Mononuclear cell (primary cell): ENCODE results near the gene ZNF728. TPM values are rescaled to one million over a fixed set of nuclear protein-coding genes. Genes with fewer than 3 reads are reported as not detected.
"Not testable (repeated sequence)": the region's sequence is repeated elsewhere in the genome, so short reads cannot be mapped to it uniquely, and the experiment has no call there.

Experiments used
- H3K27me3 ChIP-seq: 2 replicates; pipeline ENCODE4 v1.6.0; 2011; ENCODE audit warnings: low read length, control low read depth; ENCODE audit not compliant: insufficient read depth
- H3K4me1 ChIP-seq: 2 replicates; pipeline ENCODE4 v1.5.1; 2011; ENCODE audit warnings: mild to moderate bottlenecking, low read length, control low read depth; ENCODE audit not compliant: insufficient read depth
- H3K4me3 ChIP-seq: 2 replicates; pipeline ENCODE4 v1.5.1; 2011; ENCODE audit warnings: mild to moderate bottlenecking, low read length, moderate library complexity
- H3K9me3 ChIP-seq: 2 replicates; pipeline ENCODE4 v1.5.1; 2011; ENCODE audit warnings: low read depth, mild to moderate bottlenecking, control low read depth, low read length
- total RNA-seq: library from RNA; depleted of rRNA; stranded (reverse); fragments of >200 nt; gene quantifications from one replicate; pipeline ENCODE4 v1.2.3, GENCODE V29; 2012

ZNF728 gene
- total RNA-seq, result not detected

- no peaks in the 10 kb centered on the region for H3K4me1 ChIP-seq
- H3K27me3 ChIP-seq, result no peaks in the 10 kb centered on the region
- peaks cover 6% of the 10 kb centered on the region for H3K9me3 ChIP-seq
- H3K4me3 ChIP-seq, result no peak within 1 kb of the TSS
These were observed at the start of gene ZNF728 for GRCh38 chr19:23002690-23003422. ZNF728 (minus strand) TSS chr19:23003176; CDS start chr19:23003030, 146 bp downstream.

- Histone ChIP-seq H3K27me3 (no peaks in the 10 kb centered on the region), H3K9me3 (no peaks in the 10 kb centered on the region), H3K4me1 (no peaks in the 10 kb centered on the region), H3K4me3 (no peak overlapping the region)
These were observed 49.4 kb upstream of the ZNF728 start for GRCh38 chr19:23052349-23052748.

- Histone ChIP-seq H3K4me1 (no peaks in the 10 kb centered on the region), H3K4me3 (no peak overlapping the region), H3K27me3 (no peaks in the 10 kb centered on the region), H3K9me3 (no peaks in the 10 kb centered on the region)
These were observed 46.3 kb upstream of the ZNF728 start for GRCh38 chr19:23049256-23049655.

- no peaks in the 10 kb centered on the region for H3K27me3 ChIP-seq
- H3K4me3 ChIP-seq, result no peak overlapping the region
- H3K9me3 ChIP-seq, result no peaks in the 10 kb centered on the region
- H3K4me1 ChIP-seq, result no peaks in the 10 kb centered on the region
These were observed 43.8 kb upstream of the ZNF728 start for GRCh38 chr19:23046743-23047142.

- no peaks in the 10 kb centered on the region for H3K9me3 ChIP-seq
- no peaks in the 10 kb centered on the region for H3K27me3 ChIP-seq
- no peak overlapping the region for H3K4me3 ChIP-seq
- no peaks in the 10 kb centered on the region for H3K4me1 ChIP-seq
These were observed 30.7 kb upstream of the ZNF728 start for GRCh38 chr19:23033721-23034120.

- H3K4me3 ChIP-seq, result no peak overlapping the region
- H3K27me3 ChIP-seq, result no peaks in the 10 kb centered on the region
- no peaks in the 10 kb centered on the region for H3K4me1 ChIP-seq
- H3K9me3 ChIP-seq, result no peaks in the 10 kb centered on the region
These were observed 12.7 kb upstream of the ZNF728 start for GRCh38 chr19:23015660-23016059.

- H3K4me3 ChIP-seq, H3K27me3 ChIP-seq, H3K4me1 ChIP-seq: not testable (repeated sequence)
- H3K9me3 ChIP-seq, result peaks cover 19% of the 10 kb centered on the region
These were observed 8.0 kb downstream of the ZNF728 start for GRCh38 chr19:22994957-22995356.

- Histone ChIP-seq H3K27me3 (no peaks in the 10 kb centered on the region), H3K4me3 (no peak overlapping the region), H3K9me3 (peaks cover 71% of the 10 kb centered on the region), H3K4me1 (no peaks in the 10 kb centered on the region)
These were observed 26.7 kb downstream of the ZNF728 start for GRCh38 chr19:22976248-22976647.

- H3K4me1 ChIP-seq, H3K27me3 ChIP-seq, H3K4me3 ChIP-seq: not testable (repeated sequence)
- peaks cover 77% of the 10 kb centered on the region for H3K9me3 ChIP-seq
These were observed 27.3 kb downstream of the ZNF728 start for GRCh38 chr19:22975546-22976136.

GRCh38 chr19:22945560-22945959, 57.4 kb downstream of the ZNF728 start:
- Histone ChIP-seq H3K4me1 (no peaks in the 10 kb centered on the region), H3K27me3 (no peaks in the 10 kb centered on the region), H3K4me3 (no peak overlapping the region), H3K9me3 (peaks cover 41% of the 10 kb centered on the region)

- H3K27me3 ChIP-seq, result no peaks in the 10 kb centered on the region
- peaks cover 6% of the 10 kb centered on the region for H3K9me3 ChIP-seq
- no peak overlapping the region for H3K4me3 ChIP-seq
- H3K4me1 ChIP-seq, result no peaks in the 10 kb centered on the region
These were observed 67.8 kb downstream of the ZNF728 start for GRCh38 chr19:22935151-22935550.

- H3K4me3 ChIP-seq, H3K9me3 ChIP-seq, H3K27me3 ChIP-seq, H3K4me1 ChIP-seq: not testable (repeated sequence)
These were observed 75.4 kb downstream of the ZNF728 start for GRCh38 chr19:22927576-22927975.

GRCh38 chr19:22925181-22925580, 77.8 kb downstream of the ZNF728 start:
- not testable (repeated sequence) for H3K9me3 ChIP-seq

More at GRCh38 chr19:22925181-22925580, 77.8 kb downstream of the ZNF728 start:
- not testable (repeated sequence) for H3K4me3 ChIP-seq, H3K27me3 ChIP-seq, H3K4me1 ChIP-seq
